Nephron (organoid): ENCODE results near the gene PSME1.

Source experiments
- H3K27ac Mint-ChIP-seq, 3 experiments: 2 replicates each; pipeline ENCODE4 v1.8.0; 2020; ENCODE audit warnings: mixed read lengths in 3 of 3, mild to moderate bottlenecking in 2 of 3, moderate library complexity in 1 of 3
- H3K27me3 Mint-ChIP-seq: 2 replicates; pipeline ENCODE4 v1.8.0; 2021; ENCODE audit warnings: low read depth, mild to moderate bottlenecking, moderate library complexity, mixed read lengths
- H3K36me3 Mint-ChIP-seq: 2 replicates; pipeline ENCODE4 v1.8.0; 2020; ENCODE audit warnings: low read depth, mixed read lengths
- H3K4me1 Mint-ChIP-seq: 2 replicates; pipeline ENCODE4 v1.8.0; 2020; ENCODE audit warnings: mixed read lengths
- H3K4me3 Mint-ChIP-seq, 3 experiments: 2 replicates each; pipeline ENCODE4 v1.8.0; 2020; ENCODE audit warnings: mild to moderate bottlenecking in 3 of 3, mixed read lengths in 3 of 3, moderate library complexity in 2 of 3
- H3K9me3 Mint-ChIP-seq: 2 replicates; pipeline ENCODE4 v1.8.0; 2020; ENCODE audit warnings: mixed read lengths
- CTCF ChIP-seq, 3 experiments: fragments of 200-600 bp; sonication (generic); IDR thresholded peaks; one replicate each; pipeline ENCODE4 v1.5.0; 2021; ENCODE audit warnings: antibody characterized with exemption in 3 of 3; ENCODE audit not compliant: unreplicated experiment in 3 of 3

Gene PSME1

GRCh38 chr14:24165785-24166184 is 29.8 kb downstream of the PSME1 start:
- no peak for TF ChIP-seq CTCF (IDR thresholded peaks at IDR 0.05; ENCODE audit: unreplicated experiment in 3 of 3)

GRCh38 chr14:24167469-24168114 is 31.6 kb downstream of the PSME1 start:
- no peak for TF ChIP-seq CTCF (IDR thresholded peaks at IDR 0.05; ENCODE audit: unreplicated experiment in 3 of 3)
- Mint-ChIP-seq H3K27ac (no peak overlapping the region), H3K27me3 (no peaks in the 10 kb centered on the region), H3K36me3 (peaks cover 46% of the 10 kb centered on the region), H3K9me3 (no peaks in the 10 kb centered on the region), H3K4me1 (no peaks in the 10 kb centered on the region), H3K4me3 (no peak overlapping the region)

More at GRCh38 chr14:24165785-24166184, 29.8 kb downstream of the PSME1 start:
- H3K4me1 Mint-ChIP-seq: peaks cover 15% of the 10 kb centered on the region
- H3K27ac Mint-ChIP-seq: no peak overlapping the region
- no peaks in the 10 kb centered on the region for H3K27me3 Mint-ChIP-seq
- peaks cover 55% of the 10 kb centered on the region for H3K36me3 Mint-ChIP-seq
- H3K4me3 Mint-ChIP-seq: no peak overlapping the region
- no peaks in the 10 kb centered on the region for H3K9me3 Mint-ChIP-seq

- H3K9me3 Mint-ChIP-seq: no peaks in the 10 kb centered on the region
- H3K36me3 Mint-ChIP-seq: peaks cover 36% of the 10 kb centered on the region
- peak within 1 kb of the TSS; percentile 68 to 95 (median 91) for H3K27ac Mint-ChIP-seq
- no peaks in the 10 kb centered on the region for H3K4me1 Mint-ChIP-seq
- no peak for TF ChIP-seq CTCF (IDR thresholded peaks at IDR 0.05; ENCODE audit: unreplicated experiment in 3 of 3)
- H3K27me3 Mint-ChIP-seq: no peaks in the 10 kb centered on the region
- H3K4me3 Mint-ChIP-seq: peak within 1 kb of the TSS; percentile 89
Measured at GRCh38 chr14:24171422-24172260, 35.6 kb downstream of the PSME1 start, which contains the start of gene REC8. Gene REC8, plus strand, starts transcription at chr14:24172080. Its CDS starts 473 bp downstream, at chr14:24172553.

GRCh38 chr14:24172261-24172860 is 36.4 kb downstream of the PSME1 start:
- Mint-ChIP-seq H3K9me3 (no peaks in the 10 kb centered on the region), H3K4me1 (no peaks in the 10 kb centered on the region), H3K4me3 (peak overlapping the region; percentile 89), H3K27me3 (no peaks in the 10 kb centered on the region), H3K27ac (no peak overlapping the region), H3K36me3 (peaks cover 36% of the 10 kb centered on the region)
- no peak for TF ChIP-seq CTCF (IDR thresholded peaks at IDR 0.05; ENCODE audit: unreplicated experiment in 3 of 3)

GRCh38 chr14:24172871-24173281 is 36.9 kb downstream of the PSME1 start:
- Mint-ChIP-seq H3K9me3 (no peaks in the 10 kb centered on the region), H3K36me3 (peaks cover 32% of the 10 kb centered on the region), H3K4me3 (peak overlapping the region; percentile 84 to 89 (median 89)), H3K4me1 (no peaks in the 10 kb centered on the region), H3K27me3 (no peaks in the 10 kb centered on the region), H3K27ac (no peak overlapping the region)
- TF ChIP-seq CTCF (IDR thresholded peaks at IDR 0.05; ENCODE audit: unreplicated experiment in 3 of 3): no peak
